Measurements from ENCODE around the gene PLEKHH1. TPM values are rescaled to one million over a fixed set of nuclear protein-coding genes. Genes with fewer than 3 reads are reported as not detected.

The PLEKHH1 gene
- total and polyA plus RNA-seq, 9 of the 15 experiments (the other 6 are each of a cell fraction or from before 2014, with no cell fraction given) = 0.76 to 5.9 (median 2.9) TPM

GRCh38 chr14:67636361-67636919 is 103.3 kb downstream of the PLEKHH1 start (continued):
- TF ChIP-seq ZBTB40 (IDR thresholded peaks at IDR 0.05) = peak; percentile 30; the same call in 1 of the 2 replicates
- TF ChIP-seq ZBTB40 (CRISPR knock-in tag; IDR thresholded peaks at IDR 0.05) = no peak
- TF ChIP-seq FOXM1 (IDR thresholded peaks at IDR 0.05; ENCODE audit: low read depth) = peak; percentile 92
- TF ChIP-seq FOXM1 (CRISPR knock-in tag; IDR thresholded peaks at IDR 0.05; ENCODE audit: low read depth) = no peak
- TF ChIP-seq BHLHE40 (IDR thresholded peaks at IDR 0.05; ENCODE audit: low read length) = peak; percentile 39; the same call in 1 of the 2 replicates
- TF ChIP-seq ETV1 (tag; conservative IDR thresholded peaks at IDR 0.05; ENCODE audit: low read depth) = peak; percentile 83
- peak; percentile 37; the same call in 1 of the 2 replicates for TF ChIP-seq MYNN (IDR thresholded peaks at IDR 0.05)
- TF ChIP-seq MYNN (CRISPR knock-in tag; IDR thresholded peaks at IDR 0.05) = no peak
- peak; percentile 47; the same call in 1 of the 2 replicates for TF ChIP-seq TOE1 (IDR thresholded peaks at IDR 0.05; ENCODE audit: borderline replicate concordance)
- no peak for TF ChIP-seq TOE1 (CRISPR knock-in tag; IDR thresholded peaks at IDR 0.05; ENCODE audit: borderline replicate concordance, low read depth)
- TF ChIP-seq BACH1 (tag; IDR thresholded peaks at IDR 0.05) = peak; percentile 63; the same call in 1 of the 2 replicates
- TF ChIP-seq ZNF561 (CRISPR knock-in tag; conservative IDR thresholded peaks at IDR 0.05) = no peak
- peak in 1 of 2 experiments; percentile 77; a peak in 1 of 4 replicates for TF ChIP-seq NONO (IDR thresholded peaks at IDR 0.05; ENCODE audit: low read depth in 2 of 2, low read length in 1 of 2)
- TF ChIP-seq NR2C1 (IDR thresholded peaks at IDR 0.05) = peak; percentile 70
- peak; percentile 92 for TF ChIP-seq NR2C1 (tag; IDR thresholded peaks at IDR 0.05)
- TF ChIP-seq CCNT2 (IDR thresholded peaks at IDR 0.05; ENCODE audit: borderline replicate concordance, extremely low read depth, insufficient read length, low read depth, low read length) = peak; percentile 86
- peak; percentile 97 for TF ChIP-seq HDAC3 (IDR thresholded peaks at IDR 0.05; ENCODE audit: borderline replicate concordance, partially characterized antibody)
- TF ChIP-seq EP400 (IDR thresholded peaks at IDR 0.05) = peak; percentile 83
- TF ChIP-seq CREB3L1 (IDR thresholded peaks at IDR 0.05; ENCODE audit: borderline replicate concordance, low read depth) = 0 out of 2 replicates have a peak, but pooled peaks have one; percentile 36

All from K562 (cell line).